GM19099 (cell line): ENCODE measurements around the gene MRM3.

Source experiments
- POLR2A ChIP-seq: IDR thresholded peaks from 3 replicates; pipeline ENCODE4 v1.6.1; 2011; ENCODE audit warnings: low read depth; ENCODE audit not compliant: insufficient read length; ENCODE audit errors: extremely low read depth

The MRM3 gene

DNA sequence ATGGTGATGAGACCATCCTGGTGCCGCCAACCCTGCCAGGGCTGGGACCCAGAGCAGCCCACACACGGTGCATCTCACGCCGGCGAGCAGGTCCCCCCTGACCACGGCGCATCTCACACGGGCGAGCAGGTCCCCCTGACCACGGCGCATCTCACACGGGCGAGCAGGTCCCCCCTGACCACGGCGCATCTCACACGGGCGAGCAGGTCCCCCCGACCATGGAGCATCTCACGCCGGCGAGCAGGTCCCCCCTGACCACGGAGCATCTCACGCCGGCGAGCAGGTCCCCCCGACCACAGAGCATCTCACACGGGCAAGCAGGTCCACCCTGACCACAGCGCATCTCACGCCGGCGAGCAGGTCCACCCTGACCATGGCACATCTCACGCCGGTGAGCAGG lies 59.2 kb downstream of the MRM3 start:
- TF ChIP-seq POLR2A: no peak
